NCI-H1105 treated with DMSO at 0.1 percent for 48 hours (cell line): ENCODE measurements around the gene MSH3.

ENCODE experiments used
- DNase-seq: peaks from one replicate; lab custom pipeline; 2025; lab: John Stamatoyannopoulos, UW

The MSH3 gene

DNA sequence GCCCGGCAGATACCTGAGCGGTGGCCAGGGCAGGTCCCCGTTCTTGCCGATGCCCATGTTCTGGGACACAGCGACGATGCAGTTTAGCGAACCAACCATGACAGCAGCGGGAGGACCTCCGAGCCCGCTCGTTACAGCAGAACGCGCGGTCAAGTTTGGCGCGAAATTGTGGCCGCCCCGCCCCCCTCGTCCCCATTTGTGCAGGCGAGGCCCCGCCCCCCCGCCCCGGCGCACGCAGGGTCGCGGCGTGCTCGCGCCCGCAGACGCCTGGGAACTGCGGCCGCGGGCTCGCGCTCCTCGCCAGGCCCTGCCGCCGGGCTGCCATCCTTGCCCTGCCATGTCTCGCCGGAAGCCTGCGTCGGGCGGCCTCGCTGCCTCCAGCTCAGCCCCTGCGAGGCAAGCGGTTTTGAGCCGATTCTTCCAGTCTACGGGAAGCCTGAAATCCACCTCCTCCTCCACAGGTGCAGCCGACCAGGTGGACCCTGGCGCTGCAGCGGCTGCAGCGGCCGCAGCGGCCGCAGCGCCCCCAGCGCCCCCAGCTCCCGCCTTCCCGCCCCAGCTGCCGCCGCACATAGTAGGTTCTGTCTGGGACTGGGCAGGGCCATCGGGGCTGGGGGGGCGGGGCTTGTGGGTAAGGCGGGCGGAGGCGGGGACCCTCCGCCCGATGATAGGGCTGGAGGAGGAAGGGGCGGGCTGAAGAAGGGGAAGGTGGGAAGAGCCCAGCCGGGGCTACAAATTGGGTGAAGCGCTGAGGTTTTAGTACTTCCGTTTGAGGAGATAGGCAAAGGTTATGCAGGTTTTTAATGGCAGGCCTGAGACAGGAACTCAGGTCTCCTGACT, at the start of gene MSH3, which contains the start of gene DHFR:
Gene MSH3, plus strand, starts transcription at position 262 of the 840 bp plus-strand sequence. Its CDS starts 76 bp downstream, at position 338.
Gene DHFR, minus strand, starts transcription at position 593 of the 840 bp plus-strand sequence. Its CDS starts 494 bp downstream, at position 99.
- peak; percentile 74 for DNase-seq

DNA sequence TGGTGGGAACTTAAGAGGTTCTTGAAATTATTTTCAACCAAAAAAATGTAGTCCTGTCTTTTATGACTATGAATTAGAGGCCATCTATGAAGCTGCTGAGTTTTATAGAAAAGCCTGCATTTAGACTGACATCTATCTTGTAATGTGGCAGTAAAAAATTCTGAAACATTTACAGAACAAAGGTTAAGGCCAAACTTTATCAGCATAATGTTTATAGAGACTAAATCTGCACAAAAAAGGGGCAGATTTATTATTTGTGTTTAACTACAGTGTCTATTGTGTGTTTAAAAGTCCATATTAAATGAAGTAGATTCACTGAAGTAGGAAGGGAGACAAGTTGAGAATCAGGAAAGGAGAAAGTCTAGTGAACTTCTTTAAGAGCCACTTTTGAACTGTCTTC, 47.1 kb upstream of the MSH3 start:
- DNase-seq, result no peak

- DNase-seq, result no peak
These were observed 46.6 kb upstream of the MSH3 start for GRCh38 chr5:80607832-80608231.

DNA sequence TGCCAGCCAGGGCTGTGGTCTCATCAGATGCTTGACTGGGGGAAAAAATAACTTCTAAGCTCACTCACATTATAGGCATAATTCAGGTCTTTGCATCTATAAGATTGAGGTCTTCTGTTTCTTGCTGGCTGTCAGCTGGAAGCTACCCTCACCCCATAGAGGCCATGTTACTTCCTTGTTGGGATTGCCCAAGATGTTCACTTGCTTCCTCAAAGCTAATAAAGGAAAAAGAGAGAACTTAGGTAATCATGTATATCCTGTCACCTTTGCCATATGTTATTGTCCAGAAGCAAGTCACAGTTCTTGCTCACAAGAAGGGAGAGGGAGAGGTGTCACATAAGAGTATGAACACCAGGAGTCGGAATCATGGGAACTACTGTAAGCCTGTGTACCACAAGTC, 45.7 kb upstream of the MSH3 start:
- no peak for DNase-seq

- DNase-seq, result no peak
These were observed 44.8 kb upstream of the MSH3 start for GRCh38 chr5:80609692-80610091.

GRCh38 chr5:80615266-80615914, 39.1 kb upstream of the MSH3 start:
- DNase-seq, result no peak

GRCh38 chr5:80618438-80618837, 36.0 kb upstream of the MSH3 start:
- no peak for DNase-seq

DNA sequence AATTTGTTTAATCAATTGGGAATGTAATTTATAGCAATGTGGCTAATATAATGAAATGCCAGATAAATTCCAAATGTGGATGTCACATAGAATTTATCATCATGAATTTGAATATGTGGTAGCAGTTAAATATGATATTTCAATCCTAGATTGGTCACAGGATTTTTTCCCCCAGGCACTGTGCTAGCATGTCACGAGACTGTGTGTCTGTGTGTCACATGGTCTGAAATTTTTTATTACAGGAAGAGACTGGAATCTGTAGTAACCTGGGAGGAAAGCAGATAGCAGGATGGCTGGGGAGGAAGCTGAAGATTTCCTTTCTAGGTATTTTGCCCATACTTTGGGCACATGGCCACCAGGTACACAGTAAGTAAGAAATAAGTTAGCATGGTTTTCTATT, 35.4 kb upstream of the MSH3 start:
- no peak for DNase-seq

DNA sequence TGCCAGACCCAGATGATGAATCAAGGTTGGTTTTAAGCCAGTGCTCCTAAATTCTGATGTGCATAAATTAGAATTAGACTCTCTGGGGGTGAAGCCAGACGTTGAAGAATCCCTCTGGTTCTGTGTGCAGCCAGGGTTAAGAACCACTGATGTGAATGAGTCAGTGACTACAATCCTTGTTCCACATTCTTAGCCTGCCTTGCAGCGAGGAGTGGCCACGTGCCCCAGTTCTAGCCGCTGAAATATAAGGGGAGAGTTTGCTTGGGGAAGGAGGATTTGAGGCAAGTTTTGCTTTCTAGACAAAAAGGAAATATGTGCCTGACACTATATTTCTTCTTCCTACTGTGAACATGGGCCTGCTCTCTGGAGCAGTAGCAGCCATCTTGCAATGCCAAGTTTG, 34.2 kb upstream of the MSH3 start:
- no peak for DNase-seq

DNA sequence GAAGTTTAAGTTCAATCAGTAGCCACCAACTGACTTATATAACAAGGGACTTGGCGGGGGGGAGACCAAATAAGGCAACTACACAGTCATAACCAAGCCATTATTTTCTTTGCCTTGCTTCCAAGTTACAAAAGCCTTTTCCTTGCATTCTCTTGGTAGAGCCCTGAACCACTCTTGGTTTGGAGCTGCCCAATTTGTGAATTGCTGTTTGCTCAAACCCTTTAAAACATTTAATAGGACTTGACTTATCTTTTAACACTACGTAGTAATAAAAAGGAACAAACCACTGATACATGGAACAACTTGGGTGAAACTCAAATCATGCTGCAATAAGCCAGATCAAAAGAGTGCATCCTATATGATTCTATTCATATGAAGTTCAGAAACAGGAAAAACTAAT, 31.7 kb upstream of the MSH3 start:
- DNase-seq, result no peak

DNA sequence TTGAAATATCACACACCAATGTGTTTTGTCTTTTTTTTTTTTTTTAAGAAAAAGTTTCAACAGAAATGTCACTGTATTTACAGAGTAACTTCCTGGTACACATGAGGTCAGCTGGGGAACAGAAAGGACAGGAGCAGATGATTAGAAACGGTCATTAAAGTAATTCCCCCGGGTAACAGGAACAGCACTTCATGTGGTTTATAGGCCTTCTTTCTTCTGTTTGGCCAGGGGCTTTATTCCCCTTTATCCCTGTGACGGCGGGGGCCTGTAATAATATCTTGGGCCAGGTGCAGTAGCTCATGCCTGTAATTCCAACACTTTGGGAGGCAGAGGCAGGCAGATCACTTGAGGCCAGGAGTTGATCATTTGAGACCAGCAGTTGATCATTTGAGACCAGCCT, 30.5 kb upstream of the MSH3 start:
- no peak for DNase-seq

- DNase-seq, result no peak
These were observed 29.2 kb upstream of the MSH3 start for GRCh38 chr5:80625230-80625629.

GRCh38 chr5:80629281-80629680, 25.2 kb upstream of the MSH3 start:
- DNase-seq, result no peak

- DNase-seq, result no peak
These were observed 22.9 kb upstream of the MSH3 start for GRCh38 chr5:80631278-80632259.

DNA sequence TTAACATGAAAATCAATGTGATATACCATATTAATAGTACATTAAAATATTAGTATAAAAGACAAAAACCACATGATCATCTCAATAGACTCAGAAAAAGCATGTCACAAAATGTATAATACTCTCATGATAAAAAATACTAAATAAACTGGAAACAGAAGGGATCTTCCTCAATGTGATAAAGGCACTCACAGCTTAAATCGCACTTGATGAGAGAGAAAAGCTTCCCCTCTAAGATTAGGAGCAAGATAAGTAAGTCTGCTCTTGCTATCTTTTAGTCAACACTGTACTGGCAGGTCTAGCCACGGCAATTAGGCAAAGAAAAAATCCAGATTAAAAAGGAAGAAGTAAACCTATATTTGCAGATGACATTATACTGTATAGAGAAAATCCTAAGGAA, 21.8 kb upstream of the MSH3 start:
- no peak for DNase-seq

DNA sequence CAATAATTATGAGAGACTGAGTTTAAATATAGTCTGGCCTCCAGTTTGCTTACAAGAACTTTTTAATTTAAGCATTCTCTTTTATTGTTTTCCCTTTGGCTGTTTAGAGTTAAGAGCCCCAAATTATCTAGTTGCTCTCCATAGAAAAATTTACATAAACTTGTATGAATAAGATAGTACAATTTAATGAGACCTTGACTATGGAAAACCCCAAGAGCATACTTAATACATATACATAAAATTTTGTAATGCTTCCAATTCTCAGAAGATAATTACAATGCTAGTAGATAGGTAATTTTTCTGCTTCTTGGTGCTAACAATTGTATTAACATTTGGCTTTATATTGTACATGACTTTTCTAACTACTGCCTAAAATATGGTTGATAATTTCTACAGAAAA, 20.3 kb upstream of the MSH3 start:
- DNase-seq, result no peak

DNA sequence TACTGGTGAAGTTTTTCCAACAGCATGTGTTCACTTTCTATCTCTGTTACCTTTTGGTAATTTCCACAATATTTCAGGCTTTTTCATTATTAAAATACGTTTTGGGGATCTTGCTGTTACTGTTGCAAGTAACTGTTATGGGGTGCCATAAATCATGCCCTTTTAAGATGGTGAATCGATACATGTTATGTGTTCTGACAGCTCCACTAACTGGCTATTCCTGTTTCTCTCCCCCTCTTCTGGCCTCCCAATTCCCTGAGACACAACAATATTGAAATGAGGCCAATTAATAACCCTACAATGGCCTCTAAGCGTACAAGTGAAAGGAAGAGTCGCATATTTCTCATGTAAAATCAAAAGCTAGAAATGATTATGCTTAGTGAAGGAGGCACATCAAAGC, 13.1 kb upstream of the MSH3 start:
- no peak for DNase-seq

DNA sequence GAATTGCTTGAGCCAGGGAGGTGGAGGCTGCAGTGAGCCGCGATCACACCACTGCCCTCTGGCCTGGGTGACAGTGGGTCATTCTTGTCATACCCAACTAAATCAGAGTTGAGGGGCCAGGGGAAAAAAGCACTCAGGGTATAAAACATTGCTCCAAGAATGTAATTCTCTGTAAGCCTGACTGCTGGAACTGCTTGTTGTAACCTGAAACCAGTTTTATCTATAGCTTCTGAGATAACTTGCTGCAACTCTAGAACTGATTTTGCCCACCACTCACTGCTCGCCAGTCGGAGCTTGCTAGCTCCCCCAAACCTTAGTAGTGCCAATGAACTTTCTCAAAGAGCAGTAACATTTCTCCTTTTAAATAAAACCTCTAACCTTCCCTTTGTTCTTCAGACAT, 9.6 kb upstream of the MSH3 start:
- no peak for DNase-seq

GRCh38 chr5:80646926-80647325, 7.5 kb upstream of the MSH3 start:
- DNase-seq, result no peak

DNA sequence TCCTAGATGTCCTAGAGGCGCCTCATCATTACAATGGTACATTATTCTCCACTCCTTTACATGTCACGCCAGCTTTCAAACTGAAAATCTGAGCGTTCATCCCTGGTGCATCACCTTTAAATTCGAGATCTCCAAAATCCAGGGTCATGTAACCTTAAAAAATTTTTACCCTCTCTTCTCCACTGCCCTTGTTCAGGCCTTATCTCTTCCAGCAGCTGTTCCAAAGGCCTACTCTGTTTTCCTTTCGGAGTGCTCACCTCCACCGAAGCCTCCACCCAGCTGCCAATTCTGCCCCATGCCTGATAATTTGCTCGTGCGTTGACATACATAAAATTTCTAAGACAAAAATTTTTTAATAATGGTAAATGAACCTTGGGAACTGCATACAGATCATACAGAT, 950 bp upstream of the MSH3 start:
- DNase-seq, result no peak

DNA sequence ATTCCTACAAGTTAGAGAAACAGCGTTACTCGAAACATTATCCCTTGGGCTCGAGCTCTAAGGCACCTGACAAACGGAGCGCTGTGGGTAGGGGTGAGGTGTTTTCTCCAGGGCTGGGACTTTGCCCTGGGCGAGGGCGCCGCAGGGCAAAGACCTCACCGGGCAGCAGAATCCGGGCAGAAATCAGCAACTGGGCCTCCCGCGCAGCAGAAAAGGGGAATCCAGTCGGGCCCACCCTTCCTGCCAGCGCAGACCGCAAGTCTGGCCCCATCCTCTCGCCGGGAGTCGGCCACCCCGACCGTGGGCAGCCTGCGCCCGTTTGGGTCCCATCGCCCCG, 430 bp upstream of the MSH3 start:
- DNase-seq, result peak; percentile 5

DNA sequence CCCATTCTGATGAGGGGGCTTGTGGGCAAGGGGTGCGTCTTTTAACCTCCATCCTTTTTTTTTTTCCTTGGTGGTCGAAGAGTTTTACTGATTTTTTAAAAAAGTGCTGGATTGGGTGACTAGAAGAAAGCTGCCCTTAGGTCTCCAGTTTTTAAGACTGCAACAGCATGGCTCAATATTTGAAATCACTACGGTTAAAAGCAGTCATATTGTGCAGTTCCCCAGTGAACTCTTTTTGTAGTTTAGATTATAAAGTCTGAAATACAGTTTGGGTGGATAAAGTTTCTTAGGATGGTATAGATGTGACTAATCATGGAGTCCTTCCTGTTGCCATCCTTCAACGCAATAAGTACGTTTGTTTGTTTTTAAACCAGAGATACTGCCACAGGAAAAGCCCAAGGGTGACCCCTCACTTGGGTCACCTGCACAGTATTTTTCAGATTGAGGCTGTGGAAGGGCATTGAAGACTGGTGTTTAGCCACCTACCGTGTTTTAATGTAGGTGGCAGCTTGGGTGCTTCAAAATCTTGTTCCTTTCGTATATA, 851 bp downstream of the MSH3 start:
- no peak for DNase-seq
